Heart right ventricle (tissue), 16 donors: ENCODE data around the gene ARPP19. TPM values are rescaled to one million over a fixed set of nuclear protein-coding genes. Genes with fewer than 3 reads are reported as not detected.
A peak's percentile ranks its signal among the peaks of the same experiment; 100 is the strongest.
"Not testable (repeated sequence)": the region's sequence is repeated elsewhere in the genome, so short reads cannot be mapped to it uniquely, and the experiment has no call there.

Source experiments
- ATAC-seq, 8 donors: fragments of 200-7000 bp; cut with Tn5 transposase; one replicate each; pipeline ENCODE4 v1.9.1; 2020; ENCODE audit warnings: mild to moderate bottlenecking in 8 of 8, moderate library complexity in 8 of 8, moderate number of reproducible peaks in 1 of 8
- DNase-seq, 2 donors: peaks; one replicate each; pipeline ENCODE4 v3.0.0-alpha.2; 2020
- H3K27ac ChIP-seq, 10 donors: fragments of 200-600 bp; sonication (generic) in 2 of 10; one replicate each; pipeline versions ENCODE4 v1.5.0 to v1.8.0; 2020 to 2022; ENCODE audit warnings: mild to moderate bottlenecking in 3 of 10
- H3K27me3 ChIP-seq, 7 donors: fragments of 200-600 bp; one replicate each; pipeline ENCODE4 v1.8.0; 2021 to 2022; ENCODE audit warnings: mild to moderate bottlenecking in 2 of 7
- H3K36me3 ChIP-seq, 9 donors: fragments of 200-600 bp; sonication (generic) in 1 of 9; one replicate each; pipeline versions ENCODE4 v1.5.0 to v1.8.0; 2020 to 2022; ENCODE audit warnings: mild to moderate bottlenecking in 2 of 9
- H3K4me1 ChIP-seq, 9 donors: fragments of 200-600 bp; sonication (generic) in 1 of 9; one replicate each; pipeline versions ENCODE4 v1.5.0 to v1.8.0; 2020 to 2022; ENCODE audit warnings: mild to moderate bottlenecking in 4 of 9
- H3K4me3 ChIP-seq, 10 donors: fragments of 200-600 bp; sonication (generic) in 2 of 10; one replicate each; pipeline versions ENCODE4 v1.5.0 to v1.8.0; 2020 to 2022; ENCODE audit warnings: mild to moderate bottlenecking in 7 of 10, moderate library complexity in 2 of 10
- H3K9me3 ChIP-seq, 11 donors: fragments of 200-600 bp in 10 of 11; sonication (generic) in 2 of 11; one replicate each; pipeline versions ENCODE4 v1.5.0 to v1.8.0; 2013 to 2022; ENCODE audit warnings: mild to moderate bottlenecking in 2 of 11, control low read depth in 1 of 11, moderate library complexity in 1 of 11
- WGBS, 2 donors: extraction: QIAGEN DNeasy Blood & Tissue Kit; methylation state at CpG; one replicate each; pipeline ENCODE4 v1.1.7; 2013; ENCODE audit warnings: inconsistent platforms in 1 of 2; 5-methylcytosine and 5-hydroxymethylcytosine counted together
- intact Hi-C, 10 donors: fragments of 100-400 bp; cut with DNase I; formaldehyde crosslinking; loops; one replicate each; pipeline versions ENCODE4 v1.11.1 to v1.14.2; 2022
- polyA plus RNA-seq, 2 donors: library from polyadenylated mRNA; stranded (reverse); fragments of 200-250 nt; gene quantifications; one replicate each; pipeline ENCODE4 v1.2.3, GENCODE V29; 2013
- total RNA-seq, 10 donors: library from RNA; stranded (reverse); fragmentation: NEBNext Ultra II Directional in 3 of 10; extraction: Animal tissue kit (Norgen Biotek cat#: 25700) in 3 of 10; gene quantifications; one replicate each; pipeline versions ENCODE4 v1.2.1 to v1.2.4, GENCODE V29; 2021 to 2023
- TF ChIP-seq, protein P1 (sequence below), 9 donors: fragments of 200-600 bp; sonication (generic) in 2 of 9; IDR thresholded peaks; one replicate each; pipeline versions ENCODE4 v1.5.0 to v1.8.0; 2021 to 2022; ENCODE audit warnings: antibody characterized with exemption in 9 of 9, mild to moderate bottlenecking in 5 of 9, moderate library complexity in 1 of 9
- donor health status: Arrhythmogenic right ventricular cardiomyopathy.
- donor health status: ischemic (EF 13 %, LVEDD 7.1; RV severe dilation, severe dysfunction).
- donor health status: healthy with polysubstance abuse.
- donor health status: DM: no; HTN: yes; CAD: no.
- donor health status: DM: no; HTN: no; CAD: no.
- donor health status: ischemic (EF 25% LVEDD 6.9; RV normal size, moderate dysfunction).
- donor health status: ischemic (EF 25% LVEDD 5.7; RV mildly dilated, moderate dysfunction).
- donor health status: healthy.
- donor health status: DM: yes; HTN: yes; CAD: no.
- donor health status: Ischemic cardiomyopathy.
- donor health status: ischemic (EF 35%, LVEDD 5.7; RV mildly dilated, moderate dysfunction).
- donor health status: nonischemic (EF 11% LVEDD 7.7; RV severe dilation, severe dysfunction).
- donor health status: DM: yes; HTN: yes; CAD: no.
- donor health status: PGD.
- donor health status: ischemic (EF 29% LVEDD 5.4; RV normal size, mild dysfunction).
- donor health status: nonischemic (EF 23%, LVEDD 6.1; RV moderate dilation, normal function).

ARPP19 gene
- total and polyA plus RNA-seq, 12 donors, result 20.1 to 166 (median 145) TPM

DNA sequence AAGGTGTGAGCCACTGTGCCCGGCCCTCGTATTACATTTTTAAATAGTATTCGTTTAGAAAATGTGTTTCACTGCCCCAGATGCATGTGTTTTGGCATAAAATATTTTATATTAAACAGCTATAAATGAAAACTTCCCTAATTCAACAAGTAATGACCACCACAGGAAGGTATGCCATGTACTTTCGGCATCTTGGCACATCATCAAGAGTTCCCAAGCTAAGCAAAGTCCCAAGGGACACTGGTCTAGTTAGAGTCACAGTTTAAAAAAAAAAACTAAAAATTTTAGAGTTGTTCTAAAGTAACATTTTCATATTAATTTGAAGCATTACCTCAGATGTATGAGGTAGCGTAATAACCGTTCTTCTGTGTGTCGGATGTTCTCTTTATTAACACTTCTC lies 15.6 kb upstream of the ARPP19 start:
- no peaks in the 10 kb centered on the region for H3K27me3 ChIP-seq
- WGBS, 2 donors, result 93% methylated on average over 7 of the region's 7 CpGs
- TF ChIP-seq, protein P1, sequence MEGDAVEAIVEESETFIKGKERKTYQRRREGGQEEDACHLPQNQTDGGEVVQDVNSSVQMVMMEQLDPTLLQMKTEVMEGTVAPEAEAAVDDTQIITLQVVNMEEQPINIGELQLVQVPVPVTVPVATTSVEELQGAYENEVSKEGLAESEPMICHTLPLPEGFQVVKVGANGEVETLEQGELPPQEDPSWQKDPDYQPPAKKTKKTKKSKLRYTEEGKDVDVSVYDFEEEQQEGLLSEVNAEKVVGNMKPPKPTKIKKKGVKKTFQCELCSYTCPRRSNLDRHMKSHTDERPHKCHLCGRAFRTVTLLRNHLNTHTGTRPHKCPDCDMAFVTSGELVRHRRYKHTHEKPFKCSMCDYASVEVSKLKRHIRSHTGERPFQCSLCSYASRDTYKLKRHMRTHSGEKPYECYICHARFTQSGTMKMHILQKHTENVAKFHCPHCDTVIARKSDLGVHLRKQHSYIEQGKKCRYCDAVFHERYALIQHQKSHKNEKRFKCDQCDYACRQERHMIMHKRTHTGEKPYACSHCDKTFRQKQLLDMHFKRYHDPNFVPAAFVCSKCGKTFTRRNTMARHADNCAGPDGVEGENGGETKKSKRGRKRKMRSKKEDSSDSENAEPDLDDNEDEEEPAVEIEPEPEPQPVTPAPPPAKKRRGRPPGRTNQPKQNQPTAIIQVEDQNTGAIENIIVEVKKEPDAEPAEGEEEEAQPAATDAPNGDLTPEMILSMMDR (IDR thresholded peaks at IDR 0.05), result no peak
- peaks cover 0 to 9% (median 0%) of the 10 kb centered on the region in 9 donors for H3K4me1 ChIP-seq
- no peaks in the 10 kb centered on the region for H3K9me3 ChIP-seq
- peaks cover 0 to 95% (median 17%) of the 10 kb centered on the region in 9 donors for H3K36me3 ChIP-seq
- ATAC-seq, result no peak
- no peak overlapping the region for H3K27ac ChIP-seq
- no peak for DNase-seq
- intact Hi-C loops, result loop anchor here in 2 of 10 donors (10.0 kb wide), 2 partner anchors 60 to 80 kb away; partner anchors contain the start of gene MYO5A (in 1 of the 2)
- H3K4me3 ChIP-seq, result no peak overlapping the region

DNA sequence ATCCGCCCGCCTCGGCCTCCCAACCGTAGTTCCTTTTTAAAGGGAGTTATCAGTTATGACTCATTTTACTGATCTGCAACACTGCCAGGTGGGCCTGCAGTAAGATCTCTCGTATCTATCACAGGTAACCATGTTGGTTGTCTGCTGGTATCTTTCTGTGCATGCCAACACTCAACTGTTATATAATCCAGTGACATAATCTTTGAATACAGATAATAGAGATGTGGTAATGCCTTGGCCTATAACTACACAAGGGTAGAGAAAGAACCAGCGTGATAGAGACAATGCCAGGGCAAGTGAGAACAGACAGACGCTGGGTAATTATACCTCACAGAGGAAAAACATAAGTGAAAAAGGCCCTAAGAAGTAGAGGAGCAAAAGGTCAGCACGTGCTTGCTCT lies 11.0 kb upstream of the ARPP19 start:
- peak in 1 of 8 donors; percentile 22 for ATAC-seq
- H3K36me3 ChIP-seq, result peaks cover 0 to 65% (median 7%) of the 10 kb centered on the region in 9 donors

DNA sequence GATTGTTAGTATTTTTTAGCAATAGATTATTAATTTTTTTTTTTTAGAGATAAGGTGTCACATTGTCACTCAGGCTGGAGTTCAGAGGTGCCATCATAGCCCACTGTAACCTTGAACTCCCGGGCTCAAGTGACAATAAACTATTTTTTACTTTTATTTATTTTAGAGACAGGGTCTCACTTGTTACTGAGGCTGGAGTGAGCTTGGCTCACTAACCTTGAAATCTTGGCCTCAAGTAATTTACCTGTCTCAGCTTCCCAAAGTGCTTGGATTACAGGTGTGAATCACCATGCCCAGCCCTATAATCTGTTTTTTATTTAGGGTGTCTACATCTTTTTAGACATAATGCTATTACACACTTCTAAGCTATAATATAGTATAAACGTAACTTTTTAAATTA lies 7.9 kb upstream of the ARPP19 start:
- no peak overlapping the region for H3K4me3 ChIP-seq
- DNase-seq (no peak), ATAC-seq (no peak)
- H3K9me3 ChIP-seq, result peaks cover 0 to 3% (median 0%) of the 10 kb centered on the region in 11 donors
- H3K27me3 ChIP-seq, result no peaks in the 10 kb centered on the region
- H3K27ac ChIP-seq, result no peak overlapping the region
- intact Hi-C loops, result loop anchor here in 1 of 10 donors (10.0 kb wide), 2 partner anchors 158 to 312 kb away; no protein-coding TSS in a partner anchor
- TF ChIP-seq, protein P1 (IDR thresholded peaks at IDR 0.05), result no peak
- H3K36me3 ChIP-seq, result peaks cover 0 to 33% (median 0%) of the 10 kb centered on the region in 9 donors
- 97% methylated on average over 2 of the region's 2 CpGs for WGBS, 2 donors
- peaks cover 0 to 9% (median 0%) of the 10 kb centered on the region in 9 donors for H3K4me1 ChIP-seq

More for the DNA sequence above, 11.0 kb upstream of the ARPP19 start:
- DNase-seq, result no peak
- intact Hi-C loops, result loop anchor here in 3 of 10 donors (10.0 kb wide), 4 partner anchors 55 to 315 kb away; partner anchors contain the start of gene MYO5A (in 1 of the 3)
- WGBS, 2 donors, result 80 to 81% methylated on average over 8 of the region's 8 CpGs
- H3K4me3 ChIP-seq, result no peak overlapping the region
- TF ChIP-seq, protein P1 (IDR thresholded peaks at IDR 0.05), result no peak
- no peak overlapping the region for H3K27ac ChIP-seq
- peaks cover 0 to 9% (median 0%) of the 10 kb centered on the region in 9 donors for H3K4me1 ChIP-seq
- no peaks in the 10 kb centered on the region for H3K9me3 ChIP-seq
- H3K27me3 ChIP-seq, result no peaks in the 10 kb centered on the region

DNA sequence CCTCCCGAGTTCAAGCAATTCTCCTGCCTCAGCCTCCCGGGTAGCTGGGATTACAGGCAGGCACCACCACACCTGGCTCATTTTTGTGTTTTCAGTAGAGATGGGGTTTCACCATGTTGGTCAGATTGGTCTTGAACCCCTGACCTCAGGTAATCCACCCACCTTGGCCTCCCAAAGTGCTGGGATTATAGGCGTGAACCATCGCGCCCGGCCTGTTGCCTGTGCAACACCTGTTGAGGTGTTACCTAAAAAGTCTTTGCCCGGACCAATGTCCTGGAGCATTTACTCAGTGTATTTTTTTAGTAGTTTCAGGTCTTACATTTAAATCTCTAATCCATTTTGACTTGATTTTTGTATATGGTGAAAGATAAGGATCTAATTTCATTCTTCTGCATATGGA lies 6.7 kb upstream of the ARPP19 start:
- H3K4me3 ChIP-seq, DNase-seq, H3K27me3 ChIP-seq, H3K9me3 ChIP-seq, ATAC-seq, H3K27ac ChIP-seq, H3K4me1 ChIP-seq: not testable (repeated sequence)
- 83 to 89% methylated on average over 7 of the region's 7 CpGs for WGBS, 2 donors
- intact Hi-C loops, result loop anchor here in 1 of 10 donors (10.0 kb wide), 2 partner anchors 159 to 311 kb away; no protein-coding TSS in a partner anchor
- H3K36me3 ChIP-seq, result peaks cover 0 to 22% (median 0%) of the 10 kb centered on the region in 9 donors

DNA sequence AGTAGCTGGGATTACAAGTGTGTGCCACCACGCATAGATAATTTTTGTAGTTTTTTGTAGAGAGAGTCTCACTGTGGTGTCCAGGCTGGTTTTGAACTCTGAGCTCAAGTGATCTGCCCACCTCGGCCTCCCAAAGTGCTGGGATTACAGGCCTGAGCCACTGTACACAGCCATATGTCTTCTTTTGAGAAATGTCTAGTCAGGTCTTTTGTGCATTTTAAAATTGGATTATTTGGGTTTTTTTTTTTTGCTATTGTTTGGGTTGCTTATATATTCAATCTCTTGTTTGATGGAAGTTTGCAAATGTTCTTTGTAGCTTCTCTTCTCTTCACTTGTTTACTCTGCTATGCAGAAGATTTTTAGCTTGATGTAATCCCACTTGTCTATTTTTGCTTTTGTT lies 6.2 kb upstream of the ARPP19 start:
- Histone ChIP-seq H3K27me3 (no peaks in the 10 kb centered on the region), H3K4me3 (no peak overlapping the region), H3K9me3 (peaks cover 0 to 3% (median 0%) of the 10 kb centered on the region in 11 donors), H3K27ac (no peak overlapping the region), H3K36me3 (peaks cover 0 to 17% (median 0%) of the 10 kb centered on the region in 9 donors), H3K4me1 (peaks cover 0 to under 1% (median 0%) of the 10 kb centered on the region in 9 donors)
- TF ChIP-seq, protein P1 (IDR thresholded peaks at IDR 0.05), result no peak
- ATAC-seq, result no peak
- WGBS, 2 donors, result 97 to 99% methylated on average over 2 of the region's 2 CpGs
- no peak for DNase-seq
- intact Hi-C loops, result loop anchor here in 1 of 10 donors (10.0 kb wide), 2 partner anchors 160 to 310 kb away; no protein-coding TSS in a partner anchor

DNA sequence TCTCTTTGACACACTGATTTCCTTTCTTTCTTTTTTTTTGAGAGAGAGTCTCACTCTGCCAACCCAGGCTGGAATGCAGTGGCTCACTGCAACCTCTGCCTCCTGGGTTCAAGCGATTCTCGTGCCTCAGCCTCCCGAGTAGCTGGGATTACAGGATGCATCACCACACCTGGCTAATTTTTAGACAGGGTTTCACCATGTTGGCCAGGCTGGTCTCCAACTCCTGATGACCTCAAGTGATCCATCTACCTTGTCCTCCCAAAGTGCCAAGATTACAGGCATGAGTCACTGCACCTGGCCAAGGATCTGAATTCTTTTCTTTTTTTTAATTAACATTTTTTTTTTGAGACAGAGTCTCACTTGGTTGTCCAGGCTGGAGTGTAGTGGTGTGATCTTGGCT lies 5.8 kb upstream of the ARPP19 start:
- intact Hi-C loops, result loop anchor here in 1 of 10 donors (10.0 kb wide), 2 partner anchors 160 to 310 kb away; no protein-coding TSS in a partner anchor
- not testable (repeated sequence) for H3K27me3 ChIP-seq, DNase-seq, H3K4me3 ChIP-seq, H3K4me1 ChIP-seq, H3K9me3 ChIP-seq, ATAC-seq, H3K27ac ChIP-seq
- peaks cover 0 to 15% (median 0%) of the 10 kb centered on the region in 9 donors for H3K36me3 ChIP-seq
- WGBS, 2 donors, result 96 to 99% methylated on average over 3 of the region's 3 CpGs
